HCT116 (cell line): ENCODE data around the gene CCT8. TPM values are rescaled to one million over a fixed set of nuclear protein-coding genes. Genes with fewer than 3 reads are reported as not detected.

Experiments
- ATAC-seq: fragments of 200-7000 bp; cut with Tn5 transposase; 2 replicates; pipeline ENCODE4 v1.9.1; 2020; ENCODE audit warnings: mild to moderate bottlenecking, moderate library complexity
- BruUV-seq: library from RNA; stranded (reverse); fragments of 400-500 nt; replicated peaks from 2 replicates; lab custom pipeline; 2021; lab: Mats Ljungman, UMichigan
- CTCF ChIA-PET: fragments of 300-600 bp; sonication (Branson Sonifier 250); formaldehyde crosslinking; loops from one replicate; lab custom pipeline; 2021; ENCODE audit warnings: antibody characterized with exemption; lab: Charles Lee
- POLR2A ChIA-PET: fragments of 300-600, 350-600 bp; sonication (Branson Sonifier 250); formaldehyde crosslinking; loops from one replicate; lab custom pipeline; 2021; ENCODE audit warnings: antibody characterized with exemption; lab: Charles Lee
- RAD21 ChIA-PET, 2 experiments: fragments of 300-600 bp; sonication (Branson Sonifier 250); formaldehyde crosslinking; loops; one replicate each; lab custom pipeline; 2023; ENCODE audit warnings: low total read pairs in 2 of 2; ENCODE audit not compliant: uncharacterized antibody in 2 of 2, unreplicated experiment in 2 of 2, low non-redundant PET in 1 of 2; lab: Charles Lee
- DNase-seq: peaks from one replicate; pipeline ENCODE4 v3.0.0-alpha.2; 2010; ENCODE audit warnings: low read depth, low spot score
- H2AFZ ChIP-seq: fragments of 200-600 bp; shearing (Covaris generic), sonication (generic); 2 replicates; pipeline ENCODE4 v1.6.1; 2017; ENCODE audit warnings: low read depth, mixed run types, mixed read lengths, antibody characterized with exemption, low read length; ENCODE audit not compliant: poor library complexity, severe bottlenecking
- H3K27ac ChIP-seq: 2 replicates; pipeline ENCODE4 v1.5.1; 2012; ENCODE audit warnings: low read depth, low read length
- H3K27me3 ChIP-seq: fragments of 200-600 bp; sonication (generic); 2 replicates; pipeline ENCODE4 v1.6.1; 2016; ENCODE audit warnings: mixed run types, low read length, mixed read lengths; ENCODE audit not compliant: insufficient read depth
- H3K36me3 ChIP-seq, 2 experiments: fragments of 200-500 bp in 1 of 2; fragments of 200-600 bp in 1 of 2; sonication (Bioruptor generic) in 1 of 2; sonication (generic) in 1 of 2; 2 replicates each; pipeline versions ENCODE4 v1.5.1 to v1.6.1; 2014 to 2016; ENCODE audit warnings: low read length in 2 of 2, inconsistent platforms in 1 of 2, mixed read lengths in 1 of 2, mixed run types in 1 of 2; ENCODE audit not compliant: insufficient read depth in 2 of 2, control insufficient read depth in 1 of 2
- H3K4me1 ChIP-seq, 2 experiments: fragments of 200-600 bp in 1 of 2; sonication (generic) in 1 of 2; 2 replicates each; pipeline versions ENCODE4 v1.5.1 to v1.6.1; 2012 to 2017; ENCODE audit warnings: low read length in 2 of 2, inconsistent platforms in 1 of 2, mild to moderate bottlenecking in 1 of 2, mixed read lengths in 1 of 2, mixed run types in 1 of 2, moderate library complexity in 1 of 2; ENCODE audit not compliant: insufficient read depth in 2 of 2, control insufficient read depth in 1 of 2
- H3K4me2 ChIP-seq: fragments of 200-600 bp; sonication (generic); 2 replicates; pipeline ENCODE4 v1.6.1; 2017; ENCODE audit warnings: mixed run types, low read length, mixed read lengths
- H3K4me3 ChIP-seq, 2 experiments: fragments of 200-600 bp in 1 of 2; sonication (generic) in 1 of 2; replicated peaks in 1 of 2; 2 replicates each; pipeline ENCODE4 v1.5.1; 2011 to 2016; ENCODE audit warnings: low read length in 2 of 2, control low read depth in 1 of 2, low read depth in 1 of 2, mild to moderate bottlenecking in 1 of 2, mixed read lengths in 1 of 2, mixed run types in 1 of 2
- H3K79me2 ChIP-seq: fragments of 200-600 bp; sonication (generic); 2 replicates; pipeline ENCODE4 v1.6.1; 2017; ENCODE audit warnings: mild to moderate bottlenecking, mixed run types, low read length, moderate library complexity, mixed read lengths; ENCODE audit not compliant: insufficient read depth
- H3K9ac ChIP-seq: fragments of 200-600 bp; sonication (generic); 2 replicates; pipeline ENCODE4 v1.6.1; 2016; ENCODE audit warnings: low read length, mixed read lengths
- H3K9me2 ChIP-seq: fragments of 200-600 bp; sonication (generic), shearing (Covaris generic); 2 replicates; pipeline ENCODE4 v1.6.1; 2017; ENCODE audit warnings: mixed run types, mild to moderate bottlenecking, moderate library complexity; ENCODE audit not compliant: insufficient read depth
- H3K9me3 ChIP-seq, 2 experiments: fragments of 200-500 bp in 1 of 2; fragments of 200-600 bp in 1 of 2; sonication (Bioruptor generic) in 1 of 2; sonication (generic) in 1 of 2; 2 replicates each; pipeline ENCODE4 v1.6.1; 2014 to 2017; ENCODE audit warnings: low read length in 2 of 2, mixed read lengths in 2 of 2, inconsistent platforms in 1 of 2, low read depth in 1 of 2, mild to moderate bottlenecking in 1 of 2, mixed run types in 1 of 2, moderate library complexity in 1 of 2; ENCODE audit not compliant: control insufficient read depth in 1 of 2, insufficient read depth in 1 of 2
- H4K20me1 ChIP-seq: fragments of 200-600 bp; sonication (generic), shearing (Covaris generic); 2 replicates; pipeline ENCODE4 v1.6.1; 2017; ENCODE audit warnings: mixed run types, mild to moderate bottlenecking, moderate library complexity; ENCODE audit not compliant: insufficient read depth
- ATF3 ChIP-seq: IDR thresholded peaks from 2 replicates; pipeline ENCODE4 v1.6.1; 2012
- CBX3 ChIP-seq: IDR thresholded peaks from 2 replicates; pipeline ENCODE4 v1.6.1; 2012; ENCODE audit warnings: low read depth
- CEBPB ChIP-seq: IDR thresholded peaks from 2 replicates; pipeline ENCODE4 v1.6.1; 2012; ENCODE audit warnings: low read depth
- EGR1 ChIP-seq: IDR thresholded peaks from 2 replicates; pipeline ENCODE4 v1.6.1; 2012; ENCODE audit warnings: low read depth
- ELF1 ChIP-seq: IDR thresholded peaks from 2 replicates; pipeline ENCODE4 v1.6.1; 2012; ENCODE audit warnings: low read depth, borderline replicate concordance
- EZH2 ChIP-seq: fragments of 200-600 bp; sonication (generic); IDR thresholded peaks from 2 replicates; pipeline ENCODE4 v1.6.1; 2017; ENCODE audit warnings: antibody characterized with exemption, mixed run types
- EZH2phosphoT487 ChIP-seq: fragments of 200-600 bp; IDR thresholded peaks from 2 replicates; pipeline ENCODE4 v1.6.1; 2018; ENCODE audit warnings: antibody characterized with exemption, borderline replicate concordance
- FOSL1 ChIP-seq: IDR thresholded peaks from 2 replicates; pipeline ENCODE4 v1.6.1; 2012; ENCODE audit warnings: low read depth
- JUND ChIP-seq: IDR thresholded peaks from 2 replicates; pipeline ENCODE4 v1.6.1; 2012
- MAX ChIP-seq: IDR thresholded peaks from 2 replicates; pipeline ENCODE4 v1.6.1; 2012
- POLR2AphosphoS5 ChIP-seq: IDR thresholded peaks from 2 replicates; pipeline ENCODE4 v1.6.1; 2011; ENCODE audit warnings: mild to moderate bottlenecking, low read depth, low read length, moderate library complexity
- RAD21 ChIP-seq: IDR thresholded peaks from 2 replicates; pipeline ENCODE4 v1.6.1; 2012; ENCODE audit warnings: low read depth, mild to moderate bottlenecking
- SIN3A ChIP-seq: IDR thresholded peaks from 2 replicates; pipeline ENCODE4 v1.6.1; 2012; ENCODE audit warnings: low read depth
- SRF ChIP-seq: IDR thresholded peaks from 2 replicates; pipeline ENCODE4 v1.6.1; 2012; ENCODE audit warnings: low read depth
- TCF7L2 ChIP-seq: IDR thresholded peaks from 2 replicates; pipeline ENCODE4 v1.7.0; 2011; ENCODE audit warnings: borderline replicate concordance, inconsistent platforms; ENCODE audit not compliant: insufficient read depth, insufficient read length; ENCODE audit errors: extremely low read depth
- YY1 ChIP-seq: IDR thresholded peaks from 2 replicates; pipeline ENCODE4 v1.6.1; 2011; ENCODE audit warnings: low read length, low read depth, moderate library complexity, mild to moderate bottlenecking; ENCODE audit not compliant: insufficient replicate concordance; ENCODE audit errors: extremely low read depth
- ZBTB33 ChIP-seq: IDR thresholded peaks from 2 replicates; pipeline ENCODE4 v1.6.1; 2011; ENCODE audit warnings: mild to moderate bottlenecking, low read length, moderate library complexity; ENCODE audit not compliant: insufficient replicate concordance; ENCODE audit errors: extremely low read depth
- ZFX ChIP-seq: fragments of 450-650 bp; IDR thresholded peaks from 2 replicates; pipeline ENCODE4 v1.6.1; 2017
- ZNF274 ChIP-seq: fragments of 200-500 bp; sonication (Bioruptor generic); IDR thresholded peaks from 2 replicates; pipeline ENCODE4 v1.6.1; 2014; ENCODE audit warnings: mild to moderate bottlenecking, low read depth, low read length, inconsistent platforms
- intact Hi-C: fragments of 100-400 bp; cut with micrococcal nuclease; formaldehyde crosslinking; loops from 2 replicates; pipeline ENCODE4 v1.10.0; 2022
- total RNA-seq: library from RNA; stranded (reverse); gene quantifications from one replicate; pipeline ENCODE4 v1.2.1, GENCODE V29; 2021; ENCODE audit not compliant: unreplicated experiment

Gene CCT8
- total RNA-seq, 1 experiment from 2014 or later: 355 TPM

- Histone ChIP-seq H3K36me3 (no peaks in the 10 kb centered on the region), H3K27me3 (no peaks in the 10 kb centered on the region), H3K79me2 (no peaks in the 10 kb centered on the region), H3K9me2 (no peaks in the 10 kb centered on the region), H3K9ac (no peak overlapping the region), H3K9me3 (no peaks in the 10 kb centered on the region), H3K4me3 (no peak overlapping the region), H4K20me1 (no peaks in the 10 kb centered on the region)
- CTCF ChIA-PET: no interaction called here
- RAD21 ChIA-PET: no interaction called here
- intact Hi-C loops: no loop called here
- TF ChIP-seq EGR1: no peak
- TF ChIP-seq CEBPB: no peak
- TF ChIP-seq ZNF274: no peak
- no peak for TF ChIP-seq YY1
- no peak for TF ChIP-seq SRF
- TF ChIP-seq ZFX: no peak
- TF ChIP-seq EZH2: no peak
- TF ChIP-seq ELF1: no peak
- TF ChIP-seq JUND: no peak
- no peak for TF ChIP-seq SIN3A
- no peak for TF ChIP-seq RAD21
- TF ChIP-seq TCF7L2: no peak
- TF ChIP-seq CBX3: no peak
- no peak for TF ChIP-seq MAX
- TF ChIP-seq EZH2phosphoT487: no peak
- TF ChIP-seq ZBTB33: no peak
- no peak for TF ChIP-seq FOSL1
- no peak for TF ChIP-seq ATF3
- no peak for TF ChIP-seq POLR2AphosphoS5
- TF ChIP-seq, all 23 proteins: peak for 0
- H3K4me2 ChIP-seq: no peak overlapping the region
- POLR2A ChIA-PET: no interaction called here
- no TSS peak for BruUV-seq
- DNase-seq (no peak), ATAC-seq (no peak)
- H2AFZ ChIP-seq: no peak overlapping the region
- H3K4me1 ChIP-seq: no peaks in the 10 kb centered on the region
- H3K27ac ChIP-seq: no peak overlapping the region
Measured at GRCh38 chr21:29121759-29122158, 48.3 kb upstream of the CCT8 start.
